ENCODE results near the gene TGFB1I1. TPM values are rescaled to one million over a fixed set of nuclear protein-coding genes. Genes with fewer than 3 reads are reported as not detected.
"Not testable (repeated sequence)": the region's sequence is repeated elsewhere in the genome, so short reads cannot be mapped to it uniquely, and the experiment has no call there.

Gene TGFB1I1
- 0.59 TPM for polyA plus RNA-seq

DNA sequence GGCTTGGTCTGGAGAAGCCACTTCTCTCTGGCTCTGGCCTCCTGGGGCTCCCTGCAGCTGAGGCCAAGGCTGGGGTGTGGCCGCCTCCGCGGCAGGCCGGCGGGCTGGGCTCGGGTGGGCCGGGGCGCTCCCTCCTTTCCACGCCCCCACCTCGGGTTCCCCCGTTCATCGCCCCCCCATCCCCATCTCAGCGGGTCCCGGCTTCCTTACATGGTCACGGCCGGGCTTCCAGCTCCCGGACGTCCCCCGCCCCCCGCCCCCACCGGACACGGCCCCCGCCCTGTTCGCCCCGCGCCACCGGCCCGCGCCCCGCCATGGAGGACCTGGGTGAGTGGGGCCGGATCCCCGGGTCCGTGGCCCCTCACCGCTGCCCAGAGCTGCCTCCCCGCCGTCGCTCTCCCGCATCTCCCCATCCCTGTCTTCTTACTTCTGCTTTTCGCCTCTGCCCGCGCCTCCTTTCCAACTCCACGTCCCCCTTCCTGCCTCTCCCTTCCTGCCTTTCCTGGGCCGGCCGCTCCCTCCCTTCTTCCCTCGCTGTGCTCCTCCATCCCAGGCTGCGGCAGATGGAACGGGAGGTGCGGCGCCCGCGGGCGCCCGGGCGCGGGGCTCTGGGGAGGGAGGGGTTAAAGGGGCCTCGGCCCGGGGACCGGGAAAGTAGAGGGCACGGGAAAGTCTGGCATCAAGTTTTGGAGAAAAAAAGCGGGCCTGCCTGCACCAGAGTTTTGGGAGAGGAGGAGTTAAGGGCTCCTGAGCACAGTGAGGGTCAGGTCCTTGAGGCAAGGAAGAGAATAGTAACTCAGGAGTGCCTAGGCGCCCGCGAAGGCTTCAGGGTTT is at the start of gene TGFB1I1:
TSS of gene TGFB1I1 (plus strand) at position 278 of the 834 bp plus-strand sequence. CDS start at position 315, 37 bp downstream.
- H3K36me3 Mint-ChIP-seq: peaks cover 4% of the 10 kb centered on the region
- peak within 1 kb of the TSS; percentile 71 to 87 (median 82) for H3K4me3 Mint-ChIP-seq
- H3K27ac Mint-ChIP-seq: peak within 1 kb of the TSS in 1 of 3 donors; percentile 4
- H3K9me3 Mint-ChIP-seq: no peaks in the 10 kb centered on the region
- H3K4me1 Mint-ChIP-seq: peaks cover 4 to 23% (median 17%) of the 10 kb centered on the region in 3 donors
- H3K27me3 Mint-ChIP-seq: peaks cover 13% of the 10 kb centered on the region

DNA sequence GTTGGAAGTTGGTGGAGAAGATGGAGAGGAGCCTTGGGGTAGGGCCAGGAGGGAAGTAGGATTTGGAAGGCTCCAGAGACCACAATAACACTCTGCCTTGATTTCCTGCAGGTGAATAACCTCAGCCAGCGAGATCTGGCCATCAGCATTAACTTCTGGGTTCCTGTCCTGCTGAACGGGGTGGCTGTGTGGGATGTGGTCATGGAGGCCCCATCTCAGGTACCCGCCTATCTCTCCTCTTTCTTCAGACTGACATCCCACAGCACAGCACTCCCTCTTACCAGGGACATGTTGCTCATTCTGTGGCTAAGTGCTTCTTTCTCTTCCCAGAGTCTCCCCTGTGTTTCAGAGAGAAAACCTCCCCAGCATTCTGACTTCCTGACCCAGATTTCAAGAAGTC is 48.7 kb upstream of the TGFB1I1 start:
- H3K27ac Mint-ChIP-seq: no peak overlapping the region
- no peaks in the 10 kb centered on the region for H3K36me3 Mint-ChIP-seq
- H3K9me3 Mint-ChIP-seq: peaks cover 0 to 2% (median 0%) of the 10 kb centered on the region in 3 donors
- H3K4me3 Mint-ChIP-seq: no peak overlapping the region
- peaks cover 16% of the 10 kb centered on the region for H3K27me3 Mint-ChIP-seq
- peaks cover 0 to 4% (median 0%) of the 10 kb centered on the region in 3 donors for H3K4me1 Mint-ChIP-seq

DNA sequence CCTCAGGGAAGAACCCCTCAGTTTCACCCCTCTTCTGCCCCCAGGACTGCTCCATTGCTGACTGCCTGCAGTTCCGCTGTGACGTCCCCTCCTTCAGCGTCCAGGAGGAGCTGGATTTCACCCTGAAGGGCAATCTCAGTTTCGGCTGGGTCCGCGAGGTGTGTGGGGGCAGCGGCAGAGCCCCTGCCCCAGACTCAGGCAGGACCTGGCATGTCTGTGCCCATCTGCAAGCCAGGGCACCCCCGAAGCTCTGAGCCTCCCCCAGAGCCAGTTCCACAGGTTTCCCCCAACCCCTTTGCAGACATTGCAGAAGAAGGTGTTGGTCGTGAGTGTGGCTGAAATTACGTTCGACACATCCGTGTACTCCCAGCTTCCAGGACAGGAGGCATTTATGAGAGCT is 48.2 kb upstream of the TGFB1I1 start:
- Mint-ChIP-seq H3K27me3 (peaks cover 16% of the 10 kb centered on the region), H3K4me3 (no peak overlapping the region), H3K27ac (no peak overlapping the region), H3K9me3 (peaks cover 0 to 2% (median 0%) of the 10 kb centered on the region in 3 donors), H3K4me1 (peaks cover 0 to 4% (median 0%) of the 10 kb centered on the region in 3 donors), H3K36me3 (no peaks in the 10 kb centered on the region)

DNA sequence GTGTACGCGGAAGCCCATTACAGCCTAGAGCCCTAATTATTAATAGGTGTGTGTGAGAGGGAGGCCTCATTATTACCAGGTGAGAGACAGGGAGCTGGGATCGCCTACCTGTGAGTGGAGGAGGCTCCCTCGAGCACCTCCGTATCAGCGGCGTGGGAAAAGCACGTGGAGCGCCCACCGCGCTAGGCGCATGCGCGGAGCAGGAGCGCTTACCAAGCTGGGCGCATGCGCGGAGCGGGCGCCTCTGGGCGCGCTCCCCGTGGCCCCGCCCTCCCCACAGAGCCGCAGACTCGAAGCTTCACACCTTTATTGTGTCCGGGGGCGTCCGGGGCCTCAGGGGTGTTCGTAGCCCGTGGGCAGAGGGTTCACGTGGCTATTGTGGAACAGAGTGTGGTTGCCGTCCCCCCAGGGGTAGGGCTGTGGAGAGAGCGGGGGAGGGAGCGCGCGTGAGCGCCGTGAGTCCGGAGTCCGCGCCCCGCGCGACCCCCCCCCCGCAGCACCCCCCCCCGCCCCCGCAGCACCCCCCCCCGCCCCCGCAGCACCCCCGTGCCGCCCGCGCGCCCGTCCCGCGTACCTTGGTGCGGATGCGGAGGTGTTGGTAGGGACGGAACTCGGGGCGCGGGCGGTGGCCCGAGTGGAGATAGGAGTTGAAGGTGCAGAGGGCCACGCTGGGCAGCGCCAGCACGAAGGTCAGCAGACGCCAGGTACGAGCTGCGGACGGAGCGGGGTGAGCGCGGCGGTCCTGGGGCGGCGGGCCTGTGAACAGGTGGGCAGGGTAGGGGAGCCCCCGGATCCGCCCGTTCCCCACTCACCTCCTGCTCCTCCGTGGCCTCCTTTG is 44.3 kb upstream of the TGFB1I1 start:
- H3K36me3 Mint-ChIP-seq: no peaks in the 10 kb centered on the region

DNA sequence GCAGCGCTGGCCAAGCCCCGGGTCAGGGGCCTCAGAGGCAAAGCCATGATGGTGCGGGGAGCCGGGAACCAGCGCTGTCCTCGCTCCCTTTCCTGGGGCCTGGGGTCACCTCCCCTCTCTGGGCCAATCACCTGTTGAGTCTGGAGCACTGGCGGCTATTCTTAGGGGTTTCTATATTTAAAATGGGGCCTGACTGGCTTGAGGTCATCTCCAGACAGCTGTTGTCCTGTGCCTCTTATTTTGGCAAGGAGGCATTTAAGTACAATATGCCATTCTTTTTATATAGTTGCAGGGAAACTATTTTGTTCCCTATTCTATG is 43.7 kb upstream of the TGFB1I1 start, which contains the start of gene COX6A2:
TSS of gene COX6A2 (minus strand) at position 82 of the 319 bp plus-strand sequence. CDS start at position 47, 35 bp downstream.
- peaks cover 0 to 5% (median 4%) of the 10 kb centered on the region in 3 donors for H3K4me1 Mint-ChIP-seq

More for the DNA sequence above, 44.3 kb upstream of the TGFB1I1 start:
- Mint-ChIP-seq H3K9me3 (no peaks in the 10 kb centered on the region), H3K27ac (peak overlapping the region in 2 of 3 donors; percentile 27 to 48), H3K27me3 (peaks cover 16% of the 10 kb centered on the region), H3K4me3 (peak overlapping the region in 1 of 4 donors; percentile 9), H3K4me1 (peaks cover 0 to 5% (median 4%) of the 10 kb centered on the region in 3 donors)

DNA sequence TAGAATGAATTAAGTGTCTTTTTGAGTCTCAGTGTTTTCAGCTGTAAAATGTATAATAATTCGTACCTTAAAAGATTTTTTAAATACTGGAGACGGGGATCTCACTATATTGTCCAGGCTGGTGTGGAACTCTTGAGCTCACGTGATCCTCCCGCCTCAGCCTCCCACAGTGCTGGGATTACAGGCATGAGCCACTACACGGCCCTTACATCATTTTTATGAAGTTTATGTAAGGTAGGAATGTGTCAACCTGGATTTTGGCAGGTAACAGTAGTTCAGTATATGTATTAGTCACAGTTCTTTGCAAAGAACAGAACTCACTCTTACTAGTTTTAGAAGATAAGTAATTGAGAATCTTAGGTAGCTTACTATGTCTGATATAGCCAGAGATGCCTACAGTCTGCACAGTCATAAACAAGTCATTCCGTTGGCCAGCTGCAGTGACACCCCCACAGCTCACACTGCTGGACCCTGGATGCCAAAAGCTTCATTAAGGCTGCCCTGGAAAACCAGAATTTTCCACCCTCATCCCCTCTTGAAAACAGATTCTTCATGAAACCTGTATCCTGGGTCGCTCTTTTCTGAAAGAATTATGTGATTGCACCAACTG is 43.2 kb upstream of the TGFB1I1 start:
- H3K27me3 Mint-ChIP-seq: peaks cover 10% of the 10 kb centered on the region
- H3K4me1 Mint-ChIP-seq: peaks cover 0 to 5% (median 4%) of the 10 kb centered on the region in 3 donors
- H3K36me3 Mint-ChIP-seq: no peaks in the 10 kb centered on the region
- peak overlapping the region in 1 of 4 donors; percentile 41 for H3K4me3 Mint-ChIP-seq
- no peaks in the 10 kb centered on the region for H3K9me3 Mint-ChIP-seq
- peak overlapping the region in 1 of 3 donors; percentile 42 for H3K27ac Mint-ChIP-seq

More for the DNA sequence above, 43.7 kb upstream of the TGFB1I1 start, which contains the start of gene COX6A2:
- H3K9me3 Mint-ChIP-seq: no peaks in the 10 kb centered on the region
- no peaks in the 10 kb centered on the region for H3K36me3 Mint-ChIP-seq
- peak within 1 kb of the TSS in 2 of 3 donors; percentile 27 to 48 for H3K27ac Mint-ChIP-seq
- peak within 1 kb of the TSS in 2 of 4 donors; percentile 41 to 45 for H3K4me3 Mint-ChIP-seq
- peaks cover 13% of the 10 kb centered on the region for H3K27me3 Mint-ChIP-seq

DNA sequence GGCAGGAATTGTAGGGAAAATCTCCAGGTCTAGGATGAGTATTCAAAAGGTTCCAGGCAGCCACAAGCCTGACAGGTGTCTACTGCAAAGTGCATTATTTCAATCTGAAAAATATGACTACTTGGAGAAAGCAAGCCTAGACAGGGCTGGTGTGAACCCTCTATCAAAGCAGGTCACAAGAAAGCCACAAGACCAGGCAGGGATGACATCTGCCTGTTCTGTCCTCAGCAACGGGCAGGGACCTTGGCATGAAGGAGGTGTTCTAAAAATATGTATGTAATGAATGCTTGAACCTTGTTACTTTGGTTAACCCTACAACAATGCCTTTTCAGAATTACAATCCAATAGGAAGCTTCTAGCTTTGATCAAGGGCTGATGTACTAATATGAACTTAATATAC is 42.6 kb upstream of the TGFB1I1 start:
- Mint-ChIP-seq H3K27ac (no peak overlapping the region), H3K4me3 (peak overlapping the region in 1 of 4 donors; percentile 41), H3K9me3 (no peaks in the 10 kb centered on the region), H3K36me3 (no peaks in the 10 kb centered on the region), H3K4me1 (peaks cover 0 to 5% (median 4%) of the 10 kb centered on the region in 3 donors), H3K27me3 (peaks cover 10% of the 10 kb centered on the region)

DNA sequence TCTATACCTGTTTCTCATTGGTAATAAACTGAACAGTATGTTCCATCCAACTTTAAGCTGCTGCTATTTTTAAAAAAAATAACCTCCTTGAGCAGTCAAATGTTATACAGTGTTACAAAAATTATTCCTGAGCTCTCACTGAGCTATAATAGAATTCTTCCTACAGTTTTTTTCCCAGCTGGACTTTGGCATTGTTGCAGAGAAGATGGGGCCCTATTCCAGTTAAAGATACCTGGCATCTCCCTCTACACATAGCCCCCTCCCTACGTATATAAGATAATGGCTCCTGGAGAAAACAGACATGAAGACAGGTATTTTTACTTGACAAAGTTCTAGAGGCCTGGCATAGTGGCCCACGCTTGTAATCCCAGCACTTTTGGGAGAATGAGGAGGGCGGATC is 42.2 kb upstream of the TGFB1I1 start:
- H3K9me3 Mint-ChIP-seq: no peaks in the 10 kb centered on the region
- H3K36me3 Mint-ChIP-seq: no peaks in the 10 kb centered on the region
- H3K4me1 Mint-ChIP-seq: peaks cover 0 to 5% (median 4%) of the 10 kb centered on the region in 3 donors
- H3K4me3 Mint-ChIP-seq: no peak overlapping the region
- peaks cover 8% of the 10 kb centered on the region for H3K27me3 Mint-ChIP-seq
- H3K27ac Mint-ChIP-seq: no peak overlapping the region

DNA sequence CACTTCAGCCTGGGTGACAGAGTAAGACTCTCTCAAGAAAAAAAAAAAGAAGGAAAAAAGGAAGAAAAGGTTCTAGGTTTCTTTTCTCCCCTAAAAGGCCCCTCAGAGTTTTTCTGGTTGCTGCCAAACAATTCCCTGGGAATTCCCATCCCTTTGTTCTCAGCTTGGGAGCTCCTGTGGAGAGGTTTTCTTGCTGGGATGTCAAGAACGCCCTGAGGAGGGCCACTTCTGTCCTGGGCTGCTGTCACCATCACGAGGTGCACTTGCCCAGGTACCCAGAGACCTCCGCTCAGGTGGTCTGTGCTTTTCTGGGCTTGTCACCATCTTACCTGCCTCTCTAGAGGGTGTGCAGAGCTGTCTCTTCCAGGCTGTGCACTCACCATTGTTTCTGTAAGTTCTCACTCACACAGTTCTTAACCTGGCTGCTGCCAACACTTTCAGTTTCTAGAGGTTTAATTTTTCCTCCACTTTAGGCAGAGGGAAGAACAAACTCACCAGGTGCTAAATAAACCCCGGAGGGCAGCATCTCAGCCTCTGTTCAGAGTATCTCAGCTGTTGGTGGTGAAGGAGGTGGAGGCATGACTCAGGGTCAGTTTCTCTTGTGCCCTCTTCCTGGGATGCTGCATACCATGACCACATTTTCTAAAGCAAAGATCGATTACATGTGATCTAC is 41.4 kb upstream of the TGFB1I1 start:
- Mint-ChIP-seq H3K4me1 (peaks cover 0 to 5% (median 4%) of the 10 kb centered on the region in 3 donors), H3K9me3 (no peaks in the 10 kb centered on the region), H3K27me3 (peaks cover 6% of the 10 kb centered on the region), H3K27ac (no peak overlapping the region), H3K4me3 (no peak overlapping the region), H3K36me3 (no peaks in the 10 kb centered on the region)

DNA sequence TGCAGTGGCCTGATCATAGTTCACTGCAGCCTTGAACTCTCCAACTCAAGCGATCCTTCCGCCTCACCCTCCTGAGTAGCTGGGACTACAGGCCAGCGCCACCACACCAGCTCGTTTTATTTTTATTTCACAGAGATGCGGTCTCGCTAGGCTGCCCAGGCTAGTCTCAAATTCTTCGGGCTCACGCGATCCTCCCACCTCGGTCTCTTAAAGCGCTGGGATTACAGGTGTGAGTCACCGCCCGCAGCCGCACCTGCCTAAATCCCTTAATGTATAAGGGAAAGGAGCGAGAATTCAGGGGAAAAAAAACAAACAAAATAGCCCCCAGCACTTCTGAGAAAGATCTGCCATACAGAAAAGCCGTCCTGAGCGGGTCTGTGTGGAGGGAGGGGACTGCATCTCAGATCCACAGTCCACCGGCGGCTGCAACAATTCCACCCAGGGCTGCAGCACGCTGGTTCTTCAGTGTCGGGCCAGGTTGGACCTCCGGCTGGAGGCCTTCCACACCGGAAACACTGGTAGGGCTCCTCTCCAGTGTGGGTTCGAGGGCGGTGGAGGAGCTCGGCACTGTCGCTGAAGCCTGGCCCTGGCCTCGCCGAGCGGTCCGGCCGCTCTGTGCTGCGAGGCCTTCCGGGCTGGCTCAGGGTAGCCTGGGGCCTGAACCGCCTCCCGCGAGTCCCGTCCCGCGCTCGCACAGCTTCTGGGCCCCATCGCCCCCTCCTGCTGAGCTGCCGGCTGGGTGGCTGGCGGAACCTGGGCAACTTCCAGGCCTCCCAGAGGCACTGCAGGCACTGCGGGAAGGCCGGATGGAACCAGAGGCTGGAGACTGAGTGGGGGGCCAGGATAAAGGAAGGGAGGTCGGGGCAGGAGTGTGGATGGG is 36.4 kb upstream of the TGFB1I1 start:
- Mint-ChIP-seq H3K4me1 (peaks cover 11 to 17% (median 16%) of the 10 kb centered on the region in 3 donors), H3K9me3 (no peaks in the 10 kb centered on the region), H3K27ac (no peak overlapping the region), H3K27me3 (peaks cover 4% of the 10 kb centered on the region), H3K4me3 (no peak overlapping the region), H3K36me3 (no peaks in the 10 kb centered on the region)

DNA sequence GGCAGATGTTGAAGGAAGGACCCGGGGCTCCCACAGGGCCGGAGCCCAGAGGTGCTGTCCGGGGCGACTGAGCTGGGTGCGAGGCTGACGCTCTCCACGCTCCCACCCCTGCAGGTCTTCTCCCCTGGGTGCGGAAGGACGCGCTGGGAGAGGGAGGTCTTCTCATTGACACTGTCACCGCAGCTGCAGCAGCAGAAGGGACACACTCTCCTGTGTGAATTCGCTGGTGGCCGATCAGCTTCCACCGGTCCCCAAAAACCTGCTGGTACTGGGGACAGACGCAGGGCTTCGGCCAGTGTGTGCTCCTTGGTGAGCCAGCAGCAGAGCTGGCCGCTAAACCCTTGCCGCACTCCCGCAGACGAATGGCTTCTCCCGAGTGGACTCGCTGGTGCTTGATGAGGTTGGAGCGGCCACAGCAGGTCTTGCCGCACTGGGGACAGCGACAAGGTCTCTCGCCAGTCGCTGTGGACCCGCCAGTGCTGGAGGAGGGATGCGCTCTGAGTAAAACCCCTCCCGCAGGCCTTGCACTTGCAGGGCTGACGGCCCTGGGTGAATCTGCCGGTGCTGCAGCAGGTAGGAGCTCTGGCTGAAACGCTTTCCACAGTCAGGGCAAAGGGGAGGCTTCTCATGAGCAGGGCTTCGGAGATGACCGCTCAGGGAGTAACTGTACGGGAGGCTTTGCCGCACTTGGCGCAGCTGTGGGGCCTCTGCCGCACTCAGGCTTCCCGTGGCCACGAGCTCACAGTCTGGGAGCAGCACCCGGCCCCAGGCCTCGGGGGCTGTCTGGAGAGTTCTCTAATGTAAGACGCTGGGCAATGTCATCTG is 35.5 kb upstream of the TGFB1I1 start:
- H3K4me1 Mint-ChIP-seq: peaks cover 11 to 17% (median 14%) of the 10 kb centered on the region in 3 donors
- no peaks in the 10 kb centered on the region for H3K9me3 Mint-ChIP-seq

DNA sequence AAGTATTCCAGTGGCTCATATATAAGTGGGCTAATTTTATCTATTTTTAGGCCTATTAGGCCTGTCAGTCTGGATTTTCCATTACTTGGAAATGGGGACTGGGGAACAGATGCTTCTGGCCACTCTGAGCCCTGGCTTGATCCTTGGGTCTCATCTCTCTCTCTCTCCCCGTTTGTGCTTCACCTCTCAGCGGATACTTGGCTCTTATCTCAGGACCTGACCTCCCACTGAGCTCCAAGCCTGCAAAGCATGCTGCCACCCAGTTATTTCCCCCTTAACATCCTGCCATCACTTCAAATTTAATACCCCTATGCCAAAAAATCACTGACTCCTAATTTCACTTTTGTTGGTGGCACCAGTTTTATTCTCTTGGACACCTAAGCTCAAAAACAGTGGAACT is 33.5 kb upstream of the TGFB1I1 start:
- no peak overlapping the region for H3K27ac Mint-ChIP-seq

More for the DNA sequence above, 35.5 kb upstream of the TGFB1I1 start:
- Mint-ChIP-seq H3K36me3 (no peaks in the 10 kb centered on the region), H3K27me3 (peaks cover 4% of the 10 kb centered on the region), H3K27ac (no peak overlapping the region), H3K4me3 (no peak overlapping the region)

DNA sequence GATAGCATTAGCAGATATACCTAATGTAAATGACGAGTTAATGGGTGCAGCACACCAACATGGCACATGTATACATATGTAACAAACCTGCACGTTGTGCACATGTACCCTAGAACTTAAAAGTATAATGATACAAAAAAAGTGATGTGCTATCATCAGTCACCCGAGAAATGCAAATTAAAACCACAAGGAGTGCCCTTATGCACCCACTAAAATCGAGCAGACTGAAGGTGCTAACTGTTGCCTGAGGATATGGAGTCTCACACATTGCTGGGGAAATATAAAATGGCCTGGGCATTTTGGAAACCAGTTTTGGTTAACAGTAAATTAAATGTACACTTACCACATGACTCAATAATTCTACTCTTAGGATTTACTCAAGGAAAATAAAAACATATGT is 32.9 kb upstream of the TGFB1I1 start:
- Mint-ChIP-seq H3K4me1 (peaks cover 15 to 22% (median 19%) of the 10 kb centered on the region in 3 donors), H3K4me3 (peak overlapping the region in 2 of 4 donors; percentile 1)
- H3K9me3 Mint-ChIP-seq, H3K27me3 Mint-ChIP-seq, H3K27ac Mint-ChIP-seq, H3K36me3 Mint-ChIP-seq: not testable (repeated sequence)

More for the DNA sequence above, 33.5 kb upstream of the TGFB1I1 start:
- Mint-ChIP-seq H3K9me3 (no peaks in the 10 kb centered on the region), H3K4me3 (no peak overlapping the region), H3K27me3 (peaks cover 4% of the 10 kb centered on the region), H3K36me3 (no peaks in the 10 kb centered on the region), H3K4me1 (peaks cover 15 to 22% (median 19%) of the 10 kb centered on the region in 3 donors)
